ENCODE data around the gene ADAM12. TPM values are rescaled to one million over a fixed set of nuclear protein-coding genes. Genes with fewer than 3 reads are reported as not detected.

ADAM12 gene
- total and polyA plus RNA-seq, 2 donors (not counting 3 experiments of a cell fraction or from before 2014, with no cell fraction given): 0.22 to 0.33 TPM

GRCh38 chr10:126374435-126374834, 13.8 kb downstream of the ADAM12 start:
- no TSS peak for BruUV-seq (replicated peaks)
- Histone ChIP-seq H3K9me1 (replicated peaks; ENCODE audit: control insufficient read depth, extremely low read depth, insufficient read depth, low read length) (no peaks in the 10 kb centered on the region), H3K79me2 (ENCODE audit: control insufficient read depth, insufficient read depth, low read length) (no peaks in the 10 kb centered on the region), H3K4me3 (replicated peaks in 1 of 3; ENCODE audit: insufficient read depth in 1 of 3, low read depth in 1 of 3, low read length in 3 of 3) (no peak overlapping the region), H3K9ac (replicated peaks; ENCODE audit: extremely low read depth, insufficient read depth, low read length) (no peak overlapping the region), H3K4me1 (ENCODE audit: control insufficient read depth, extremely low read depth, insufficient read depth, low read length) (no peaks in the 10 kb centered on the region), H3K36me3 (ENCODE audit: control insufficient read depth in 2 of 2, extremely low read depth in 1 of 2, insufficient read depth in 2 of 2, low read length in 2 of 2) (no peaks in the 10 kb centered on the region), H3K9me3 (replicated peaks; ENCODE audit: control insufficient read depth, insufficient read depth, low read length) (no peaks in the 10 kb centered on the region), H4K20me1 (replicated peaks; ENCODE audit: control insufficient read depth, extremely low read depth, insufficient read depth, low read length) (no peaks in the 10 kb centered on the region), H2AFZ (ENCODE audit: low read depth, low read length) (no peak overlapping the region), H3K27me3 (ENCODE audit: control insufficient read depth in 2 of 2, insufficient read depth in 2 of 2, low read length in 2 of 2) (no peaks in the 10 kb centered on the region), H3K27ac (ENCODE audit: insufficient read depth, low read depth, low read length) (no peak overlapping the region), H3K4me2 (ENCODE audit: insufficient read depth, low read length) (no peak overlapping the region)
- TF ChIP-seq MYC (IDR thresholded peaks at IDR 0.05; ENCODE audit: low read depth, low read length) (no peak), JUN (IDR thresholded peaks at IDR 0.05; ENCODE audit: borderline replicate concordance, insufficient read depth, insufficient read length, low read depth) (no peak), GATA2 (IDR thresholded peaks at IDR 0.05; ENCODE audit: insufficient read depth, insufficient read length, low read depth, low read length) (no peak)
- DNase-seq (ENCODE audit: low read depth, low spot score) (no peak), FAIRE-seq (no peak)
- ChIA-PET POLR2A (no interaction called here), CTCF (no interaction called here)
- dilution Hi-C loops (cut with MboI; ENCODE audit: extremely low pct_ligation_motif_present, low sequenced_read_pairs): no loop called here
- intact Hi-C loops (cut with micrococcal nuclease): no loop called here

- Histone ChIP-seq H3K9ac (replicated peaks; ENCODE audit: extremely low read depth, insufficient read depth, low read length) (no peak overlapping the region), H3K4me2 (ENCODE audit: insufficient read depth, low read length) (no peak overlapping the region)
- dilution Hi-C loops (cut with MboI; ENCODE audit: extremely low pct_ligation_motif_present, low sequenced_read_pairs): no loop called here
These were observed 14.3 kb downstream of the ADAM12 start for GRCh38 chr10:126373972-126374371.

More at GRCh38 chr10:126373972-126374371, 14.3 kb downstream of the ADAM12 start:
- DNase-seq (ENCODE audit: low read depth, low spot score): no peak
- intact Hi-C loops (cut with micrococcal nuclease): no loop called here
- CTCF ChIA-PET: no interaction called here
- Histone ChIP-seq H3K9me3 (replicated peaks; ENCODE audit: control insufficient read depth, insufficient read depth, low read length) (no peaks in the 10 kb centered on the region), H3K36me3 (ENCODE audit: control insufficient read depth in 2 of 2, extremely low read depth in 1 of 2, insufficient read depth in 2 of 2, low read length in 2 of 2) (no peaks in the 10 kb centered on the region), H4K20me1 (replicated peaks; ENCODE audit: control insufficient read depth, extremely low read depth, insufficient read depth, low read length) (no peaks in the 10 kb centered on the region), H3K27me3 (ENCODE audit: control insufficient read depth in 2 of 2, insufficient read depth in 2 of 2, low read length in 2 of 2) (no peaks in the 10 kb centered on the region), H3K4me3 (replicated peaks in 1 of 3; ENCODE audit: insufficient read depth in 1 of 3, low read depth in 1 of 3, low read length in 3 of 3) (no peak overlapping the region), H3K27ac (ENCODE audit: insufficient read depth, low read depth, low read length) (no peak overlapping the region), H3K79me2 (ENCODE audit: control insufficient read depth, insufficient read depth, low read length) (no peaks in the 10 kb centered on the region), H3K4me1 (ENCODE audit: control insufficient read depth, extremely low read depth, insufficient read depth, low read length) (no peaks in the 10 kb centered on the region), H3K9me1 (replicated peaks; ENCODE audit: control insufficient read depth, extremely low read depth, insufficient read depth, low read length) (no peaks in the 10 kb centered on the region), H2AFZ (ENCODE audit: low read depth, low read length) (no peak overlapping the region)
- POLR2A ChIA-PET: no interaction called here
- TF ChIP-seq POLR2A (IDR thresholded peaks at IDR 0.05; ENCODE audit: low read depth, low read length) (no peak), EZH2 (IDR thresholded peaks at IDR 0.05; ENCODE audit: borderline replicate concordance, low read depth, low read length, severe bottlenecking) (no peak), GATA2 (IDR thresholded peaks at IDR 0.05; ENCODE audit: insufficient read depth, insufficient read length, low read depth, low read length) (no peak), CTCF (IDR thresholded peaks at IDR 0.05; ENCODE audit: extremely low read depth in 1 of 2, insufficient read depth in 1 of 2, low read depth in 1 of 2, low read length in 2 of 2) (no peak), JUN (IDR thresholded peaks at IDR 0.05; ENCODE audit: borderline replicate concordance, insufficient read depth, insufficient read length, low read depth) (no peak), MAX (IDR thresholded peaks at IDR 0.05; ENCODE audit: insufficient read depth, insufficient read length) (no peak), POLR2AphosphoS5 (IDR thresholded peaks at IDR 0.05; ENCODE audit: insufficient read depth, low read depth, low read length) (no peak), MYC (IDR thresholded peaks at IDR 0.05; ENCODE audit: low read depth, low read length) (no peak), FOS (IDR thresholded peaks at IDR 0.05; ENCODE audit: borderline replicate concordance, insufficient read depth, low read length) (no peak)
- no peak for FAIRE-seq
- no TSS peak for BruUV-seq (replicated peaks)
